ENCODE results near the gene MYORG.

The MYORG gene

GRCh38 chr9:34326690-34327089, 50.0 kb downstream of the MYORG start:
- Histone ChIP-seq H3K27me3 (ENCODE audit: control insufficient read depth in 5 of 5, insufficient read depth in 4 of 5, low read length in 5 of 5) (no peaks in the 10 kb centered on the region), H3K36me3 (ENCODE audit: control insufficient read depth in 5 of 5, insufficient read depth in 5 of 5, low read length in 5 of 5) (no peaks in the 10 kb centered on the region), H3K9ac (ENCODE audit: low read length in 5 of 5) (no peak overlapping the region), H3K9me3 (ENCODE audit: control insufficient read depth in 5 of 5, low read length in 5 of 5) (no peaks in the 10 kb centered on the region), H3K4me3 (ENCODE audit: low read depth in 1 of 5, low read length in 5 of 5) (no peak overlapping the region), H3K27ac (ENCODE audit: low read depth, low read length) (no peak overlapping the region), H3K4me1 (ENCODE audit: control insufficient read depth in 5 of 5, insufficient read depth in 5 of 5, low read length in 5 of 5) (peaks cover 3 to 22% (median 17%) of the 10 kb centered on the region in 5 donors)

GRCh38 chr9:34322899-34323591, 53.7 kb downstream of the MYORG start:
- peak overlapping the region in 1 of 5 donors; percentile 25 for H3K9ac ChIP-seq (ENCODE audit: low read length in 5 of 5)
- peaks cover 0 to 2% (median under 1%) of the 10 kb centered on the region in 5 donors for H3K4me1 ChIP-seq (ENCODE audit: control insufficient read depth in 5 of 5, insufficient read depth in 5 of 5, low read length in 5 of 5)
- H3K9me3 ChIP-seq (ENCODE audit: control insufficient read depth in 5 of 5, low read length in 5 of 5) = no peaks in the 10 kb centered on the region
- H3K27ac ChIP-seq (ENCODE audit: low read depth, low read length) = no peak overlapping the region
- H3K4me3 ChIP-seq (ENCODE audit: low read depth in 1 of 5, low read length in 5 of 5) = no peak overlapping the region
- H3K36me3 ChIP-seq (ENCODE audit: control insufficient read depth in 5 of 5, insufficient read depth in 5 of 5, low read length in 5 of 5) = no peaks in the 10 kb centered on the region
- no peaks in the 10 kb centered on the region for H3K27me3 ChIP-seq (ENCODE audit: control insufficient read depth in 5 of 5, insufficient read depth in 4 of 5, low read length in 5 of 5)

- Histone ChIP-seq H3K4me1 (ENCODE audit: control insufficient read depth in 5 of 5, insufficient read depth in 5 of 5, low read length in 5 of 5) (no peaks in the 10 kb centered on the region), H3K9me3 (ENCODE audit: control insufficient read depth in 5 of 5, low read length in 5 of 5) (no peaks in the 10 kb centered on the region), H3K27ac (ENCODE audit: low read depth, low read length) (no peak overlapping the region), H3K4me3 (ENCODE audit: low read depth in 1 of 5, low read length in 5 of 5) (no peak overlapping the region), H3K36me3 (ENCODE audit: control insufficient read depth in 5 of 5, insufficient read depth in 5 of 5, low read length in 5 of 5) (no peaks in the 10 kb centered on the region), H3K27me3 (ENCODE audit: control insufficient read depth in 5 of 5, insufficient read depth in 4 of 5, low read length in 5 of 5) (no peaks in the 10 kb centered on the region), H3K9ac (ENCODE audit: low read length in 5 of 5) (no peak overlapping the region)
These were observed 55.2 kb downstream of the MYORG start for GRCh38 chr9:34321451-34321850.

- H3K4me3 ChIP-seq (ENCODE audit: low read depth in 1 of 5, low read length in 5 of 5) = no peak overlapping the region
- no peak overlapping the region for H3K9ac ChIP-seq (ENCODE audit: low read length in 5 of 5)
- no peaks in the 10 kb centered on the region for H3K27me3 ChIP-seq (ENCODE audit: control insufficient read depth in 5 of 5, insufficient read depth in 4 of 5, low read length in 5 of 5)
- H3K27ac ChIP-seq (ENCODE audit: low read depth, low read length) = no peak overlapping the region
- no peaks in the 10 kb centered on the region for H3K36me3 ChIP-seq (ENCODE audit: control insufficient read depth in 5 of 5, insufficient read depth in 5 of 5, low read length in 5 of 5)
- no peaks in the 10 kb centered on the region for H3K4me1 ChIP-seq (ENCODE audit: control insufficient read depth in 5 of 5, insufficient read depth in 5 of 5, low read length in 5 of 5)
- no peaks in the 10 kb centered on the region for H3K9me3 ChIP-seq (ENCODE audit: control insufficient read depth in 5 of 5, low read length in 5 of 5)
These were observed 58.4 kb downstream of the MYORG start for GRCh38 chr9:34318163-34318790.

- Histone ChIP-seq H3K27ac (ENCODE audit: low read depth, low read length) (no peak overlapping the region), H3K36me3 (ENCODE audit: control insufficient read depth in 5 of 5, insufficient read depth in 5 of 5, low read length in 5 of 5) (no peaks in the 10 kb centered on the region), H3K4me1 (ENCODE audit: control insufficient read depth in 5 of 5, insufficient read depth in 5 of 5, low read length in 5 of 5) (no peaks in the 10 kb centered on the region), H3K4me3 (ENCODE audit: low read depth in 1 of 5, low read length in 5 of 5) (no peak overlapping the region), H3K9ac (ENCODE audit: low read length in 5 of 5) (no peak overlapping the region), H3K27me3 (ENCODE audit: control insufficient read depth in 5 of 5, insufficient read depth in 4 of 5, low read length in 5 of 5) (no peaks in the 10 kb centered on the region), H3K9me3 (ENCODE audit: control insufficient read depth in 5 of 5, low read length in 5 of 5) (no peaks in the 10 kb centered on the region)
These were observed 59.3 kb downstream of the MYORG start for GRCh38 chr9:34317436-34317835.
